ENCODE results near the gene BCL11A. TPM values are rescaled to one million over a fixed set of nuclear protein-coding genes. Genes with fewer than 3 reads are reported as not detected.
"Not testable (repeated sequence)": the region's sequence is repeated elsewhere in the genome, so short reads cannot be mapped to it uniquely, and the experiment has no call there.

BCL11A gene
- total RNA-seq, 2 donors from 2014 or later: 14.3 to 16.2 TPM

DNA sequence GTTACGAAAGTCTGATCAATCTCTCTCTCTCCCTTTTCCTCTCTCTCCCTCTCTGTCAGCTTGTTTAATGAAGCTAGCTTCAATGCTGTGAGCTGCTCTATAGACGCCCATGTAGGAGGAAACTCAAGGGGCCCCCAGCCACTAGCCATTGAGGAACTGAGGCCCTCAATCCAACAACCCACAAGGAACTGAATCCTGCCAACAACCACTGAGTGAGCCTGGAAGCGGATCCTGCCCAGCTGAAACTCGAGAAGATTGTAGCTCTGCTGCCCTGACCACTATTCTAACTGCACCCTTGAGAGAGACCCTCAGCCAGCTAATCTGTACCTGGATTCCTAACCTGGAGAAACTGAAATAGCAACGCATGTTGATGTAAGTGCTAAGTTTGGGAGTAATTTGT lies 129.2 kb downstream of the BCL11A start:
- no peak for TF ChIP-seq POLR2A (IDR thresholded peaks at IDR 0.05)
- TF ChIP-seq, protein P1, sequence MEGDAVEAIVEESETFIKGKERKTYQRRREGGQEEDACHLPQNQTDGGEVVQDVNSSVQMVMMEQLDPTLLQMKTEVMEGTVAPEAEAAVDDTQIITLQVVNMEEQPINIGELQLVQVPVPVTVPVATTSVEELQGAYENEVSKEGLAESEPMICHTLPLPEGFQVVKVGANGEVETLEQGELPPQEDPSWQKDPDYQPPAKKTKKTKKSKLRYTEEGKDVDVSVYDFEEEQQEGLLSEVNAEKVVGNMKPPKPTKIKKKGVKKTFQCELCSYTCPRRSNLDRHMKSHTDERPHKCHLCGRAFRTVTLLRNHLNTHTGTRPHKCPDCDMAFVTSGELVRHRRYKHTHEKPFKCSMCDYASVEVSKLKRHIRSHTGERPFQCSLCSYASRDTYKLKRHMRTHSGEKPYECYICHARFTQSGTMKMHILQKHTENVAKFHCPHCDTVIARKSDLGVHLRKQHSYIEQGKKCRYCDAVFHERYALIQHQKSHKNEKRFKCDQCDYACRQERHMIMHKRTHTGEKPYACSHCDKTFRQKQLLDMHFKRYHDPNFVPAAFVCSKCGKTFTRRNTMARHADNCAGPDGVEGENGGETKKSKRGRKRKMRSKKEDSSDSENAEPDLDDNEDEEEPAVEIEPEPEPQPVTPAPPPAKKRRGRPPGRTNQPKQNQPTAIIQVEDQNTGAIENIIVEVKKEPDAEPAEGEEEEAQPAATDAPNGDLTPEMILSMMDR (IDR thresholded peaks at IDR 0.05): no peak
- H3K4me1 ChIP-seq: no peaks in the 10 kb centered on the region

DNA sequence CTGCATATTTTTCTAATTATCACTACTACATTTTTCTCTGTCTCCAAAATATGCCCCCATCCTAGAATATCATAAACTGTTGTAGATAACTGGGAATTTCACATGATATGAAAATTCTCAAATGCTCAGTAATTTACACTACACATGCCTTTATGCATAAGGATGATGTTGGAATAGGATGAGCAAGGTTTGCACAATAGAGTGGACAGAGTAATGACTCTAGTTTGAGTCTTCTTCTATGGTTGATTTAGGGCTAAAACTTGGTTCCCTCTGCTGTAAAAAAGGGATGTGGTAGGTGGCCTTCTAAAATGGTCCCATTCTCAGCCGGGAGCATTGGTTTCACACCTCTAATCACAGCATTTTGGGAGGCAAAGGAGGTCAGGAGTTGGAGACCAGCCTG lies 129.9 kb downstream of the BCL11A start:
- H3K4me3 ChIP-seq: no peak overlapping the region
- intact Hi-C loops (cut with DNase I): no loop called here
- ATAC-seq: no peak
- DNase-seq: no peak
- H3K4me1 ChIP-seq: no peaks in the 10 kb centered on the region
- H3K27me3 ChIP-seq: no peaks in the 10 kb centered on the region
- WGBS, 2 donors: 80 to 94% methylated on average over 1 of the region's 1 CpG
- TF ChIP-seq POLR2A (IDR thresholded peaks at IDR 0.05): no peak
- TF ChIP-seq, protein P1 (IDR thresholded peaks at IDR 0.05): no peak
- no peak overlapping the region for H3K27ac ChIP-seq
- H3K9me3 ChIP-seq: no peaks in the 10 kb centered on the region
- H3K36me3 ChIP-seq (replicated peaks in 1 of 2; ENCODE audit: insufficient read depth in 1 of 2, low read depth in 2 of 2): no peaks in the 10 kb centered on the region

More for the DNA sequence above, 129.2 kb downstream of the BCL11A start:
- DNase-seq (no peak), ATAC-seq (no peak)
- Histone ChIP-seq H3K4me3 (no peak overlapping the region), H3K36me3 (replicated peaks in 1 of 2; ENCODE audit: insufficient read depth in 1 of 2, low read depth in 2 of 2) (no peaks in the 10 kb centered on the region), H3K27me3 (no peaks in the 10 kb centered on the region), H3K9me3 (no peaks in the 10 kb centered on the region), H3K27ac (no peak overlapping the region)
- WGBS, 2 donors: 58 to 62% methylated on average over 5 of the region's 5 CpGs
- intact Hi-C loops (cut with DNase I): no loop called here

DNA sequence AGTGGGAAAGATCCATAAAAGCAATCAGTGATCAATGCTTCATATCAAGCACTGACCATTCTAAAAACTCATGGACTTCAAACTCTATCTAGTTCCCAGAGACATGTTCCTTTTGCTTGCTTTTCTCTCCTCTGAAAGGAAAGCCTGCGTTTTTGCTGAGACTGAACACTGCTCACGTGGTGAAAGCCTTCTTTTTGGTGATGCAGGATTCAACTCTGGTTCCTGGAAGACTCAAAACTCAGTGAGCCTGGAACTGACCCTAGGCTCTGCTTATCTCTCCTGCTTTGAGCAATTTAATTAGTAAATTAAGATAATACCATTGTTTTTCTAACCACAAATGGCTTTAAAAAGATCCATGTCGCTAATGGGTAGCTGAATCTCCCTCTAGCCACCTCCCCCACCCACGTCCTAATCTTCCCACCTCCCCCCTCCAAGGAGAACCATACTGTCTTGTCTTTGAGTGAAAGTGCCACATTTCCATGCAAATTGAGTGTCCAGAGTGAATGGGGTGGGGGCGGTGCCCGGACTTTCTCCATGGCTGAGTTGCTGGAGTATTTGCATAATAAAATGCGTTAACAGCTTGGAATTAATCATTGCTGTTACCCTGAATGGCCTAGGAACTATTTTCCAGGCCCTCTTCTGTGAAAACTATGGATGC lies 130.5 kb downstream of the BCL11A start:
- no peak overlapping the region for H3K4me3 ChIP-seq
- H3K27me3 ChIP-seq: no peaks in the 10 kb centered on the region
- WGBS, 2 donors: 74 to 79% methylated on average over 7 of the region's 7 CpGs
- TF ChIP-seq, protein P1 (IDR thresholded peaks at IDR 0.05): no peak
- TF ChIP-seq POLR2A (IDR thresholded peaks at IDR 0.05): no peak
- no peak for ATAC-seq
- DNase-seq: no peak
- no peak overlapping the region for H3K27ac ChIP-seq
- intact Hi-C loops (cut with DNase I): no loop called here
- H3K9me3 ChIP-seq: no peaks in the 10 kb centered on the region
- no peaks in the 10 kb centered on the region for H3K4me1 ChIP-seq
- H3K36me3 ChIP-seq (replicated peaks in 1 of 2; ENCODE audit: insufficient read depth in 1 of 2, low read depth in 2 of 2): no peaks in the 10 kb centered on the region

DNA sequence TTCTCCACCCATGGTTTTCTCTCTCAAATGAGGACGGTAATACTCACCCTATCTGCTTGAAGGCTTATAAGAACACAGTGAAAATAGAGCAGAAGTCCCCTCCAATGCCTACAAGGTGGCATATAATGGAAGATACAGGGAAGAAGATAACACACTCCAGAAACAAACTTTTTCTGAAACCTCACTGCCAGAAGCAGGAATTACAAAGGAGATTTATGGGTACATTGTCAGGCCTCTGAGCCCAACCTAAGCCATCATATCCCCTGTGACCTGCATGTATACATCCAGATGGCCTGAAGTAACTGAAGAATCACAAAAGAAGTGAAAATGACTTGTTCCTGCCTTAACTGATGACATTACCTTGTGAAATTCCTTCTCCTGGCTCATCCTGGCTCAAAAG lies 136.2 kb downstream of the BCL11A start:
- intact Hi-C loops (cut with DNase I); H3K4me3 ChIP-seq; H3K27me3 ChIP-seq; H3K9me3 ChIP-seq; H3K36me3 ChIP-seq (replicated peaks in 1 of 2; ENCODE audit: insufficient read depth in 1 of 2, low read depth in 2 of 2); ATAC-seq; DNase-seq: not testable (repeated sequence)
- Histone ChIP-seq H3K4me1 (peaks cover 30% of the 10 kb centered on the region), H3K27ac (peak overlapping the region in 3 of 4 donors; percentile 34 to 81 (median 78))
- WGBS, 2 donors: 88 to 100% methylated on average over 1 of the region's 1 CpG

DNA sequence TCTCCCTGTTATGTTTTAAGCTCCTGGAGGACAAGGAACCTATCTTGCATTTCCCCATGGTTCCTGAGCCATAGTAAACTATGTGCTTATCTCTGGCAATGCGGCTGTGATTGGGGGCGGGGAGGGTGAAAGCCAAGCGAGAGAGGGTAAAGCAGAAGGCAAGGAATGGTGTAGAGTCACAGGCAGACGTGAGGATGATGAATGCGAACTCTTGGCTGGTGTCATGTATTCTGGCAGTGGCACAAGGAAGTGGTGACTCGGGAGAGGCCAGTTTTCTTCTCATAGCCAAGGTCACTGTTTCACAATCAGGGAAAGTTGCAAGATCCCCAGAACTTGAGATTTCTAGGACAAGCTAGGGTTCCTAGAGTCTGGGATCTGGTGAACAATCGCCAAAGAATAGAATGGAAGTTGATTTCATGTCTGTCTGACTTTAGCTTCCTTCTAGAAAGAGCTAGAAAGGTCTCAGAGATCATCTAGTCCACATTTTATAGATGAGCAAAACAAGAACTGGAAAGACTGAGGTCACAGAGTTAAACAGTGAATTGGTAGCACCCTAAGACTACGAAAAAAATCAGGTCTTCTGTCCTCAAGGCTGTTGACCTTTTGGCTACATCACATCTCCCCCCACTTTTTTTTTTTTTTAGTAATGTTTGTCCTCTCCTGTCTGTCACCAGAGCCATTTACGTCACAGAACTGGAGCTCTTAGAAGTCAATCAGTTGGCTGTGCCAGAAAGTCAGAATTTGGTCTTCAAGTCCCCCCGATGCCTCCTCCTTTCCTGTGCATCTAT lies 137.0 kb downstream of the BCL11A start:
- Histone ChIP-seq H3K9me3 (no peaks in the 10 kb centered on the region), H3K27ac (peak overlapping the region; percentile 34 to 81 (median 64)), H3K27me3 (no peaks in the 10 kb centered on the region), H3K4me1 (peaks cover 30% of the 10 kb centered on the region), H3K4me3 (no peak overlapping the region), H3K36me3 (replicated peaks in 1 of 2; ENCODE audit: insufficient read depth in 1 of 2, low read depth in 2 of 2) (no peaks in the 10 kb centered on the region)
- WGBS, 2 donors: 23 to 24% methylated on average over 10 of the region's 10 CpGs
- ATAC-seq: peak; percentile 99
- intact Hi-C loops (cut with DNase I): no loop called here
- peak; percentile 77 to 91 (median 80) for DNase-seq
- TF ChIP-seq, protein P1 (IDR thresholded peaks at IDR 0.05): no peak
- no peak for TF ChIP-seq POLR2A (IDR thresholded peaks at IDR 0.05)
